ENCODE data around the gene NFE2L2. TPM values are rescaled to one million over a fixed set of nuclear protein-coding genes. Genes with fewer than 3 reads are reported as not detected.

NFE2L2 gene
- total and polyA plus RNA-seq, 2 donors (not counting 3 experiments of a cell fraction or from before 2014, with no cell fraction given): 57.1 to 66.2 TPM

GRCh38 chr2:177239932-177240630 is 24.4 kb downstream of the NFE2L2 start:
- Histone ChIP-seq H2AFZ (ENCODE audit: low read depth, low read length) (no peak overlapping the region), H3K36me3 (ENCODE audit: control insufficient read depth in 2 of 2, extremely low read depth in 1 of 2, insufficient read depth in 2 of 2, low read length in 2 of 2) (no peaks in the 10 kb centered on the region), H3K9me3 (replicated peaks; ENCODE audit: control insufficient read depth, insufficient read depth, low read length) (no peaks in the 10 kb centered on the region), H3K27me3 (ENCODE audit: control insufficient read depth in 2 of 2, insufficient read depth in 2 of 2, low read length in 2 of 2) (no peaks in the 10 kb centered on the region), H3K9ac (replicated peaks; ENCODE audit: extremely low read depth, insufficient read depth, low read length) (peak overlapping the region; percentile 4), H3K4me3 (replicated peaks in 1 of 3; ENCODE audit: insufficient read depth in 1 of 3, low read depth in 1 of 3, low read length in 3 of 3) (peak overlapping the region in 1 of 3 experiments; percentile 0), H3K4me1 (ENCODE audit: control insufficient read depth, extremely low read depth, insufficient read depth, low read length) (peaks cover 56% of the 10 kb centered on the region), H3K79me2 (ENCODE audit: control insufficient read depth, insufficient read depth, low read length) (peaks cover 94% of the 10 kb centered on the region), H3K4me2 (ENCODE audit: insufficient read depth, low read length) (peak overlapping the region; percentile 98), H4K20me1 (replicated peaks; ENCODE audit: control insufficient read depth, extremely low read depth, insufficient read depth, low read length) (peaks cover 3% of the 10 kb centered on the region), H3K9me1 (replicated peaks; ENCODE audit: control insufficient read depth, extremely low read depth, insufficient read depth, low read length) (no peaks in the 10 kb centered on the region), H3K27ac (ENCODE audit: insufficient read depth, low read depth, low read length) (peak overlapping the region; percentile 99)
- peak; percentile 75 for DNase-seq (ENCODE audit: low read depth, low spot score)
- BruUV-seq (replicated peaks): TSS peak; percentile 23
- CTCF ChIA-PET: interaction anchor here (0.9 to 7.0 kb wide), 7 partner anchors 9 to 75 kb away, joined by 3 to 41 read pairs (median 7); partner anchors contain the start of gene NFE2L2
- no peak for TF ChIP-seq EZH2 (IDR thresholded peaks at IDR 0.05; ENCODE audit: borderline replicate concordance, low read depth, low read length, severe bottlenecking)
- TF ChIP-seq JUN (IDR thresholded peaks at IDR 0.05; ENCODE audit: borderline replicate concordance, insufficient read depth, insufficient read length, low read depth): no peak
- peak; percentile 35 for TF ChIP-seq FOS (IDR thresholded peaks at IDR 0.05; ENCODE audit: borderline replicate concordance, insufficient read depth, low read length)
- TF ChIP-seq GATA2 (IDR thresholded peaks at IDR 0.05; ENCODE audit: insufficient read depth, insufficient read length, low read depth, low read length): peak; percentile 36
- intact Hi-C loops (cut with micrococcal nuclease) (loop anchor here (5.0 kb wide), 1 partner anchor 157 kb away; no protein-coding TSS in a partner anchor), dilution Hi-C loops (cut with MboI; ENCODE audit: extremely low pct_ligation_motif_present, low sequenced_read_pairs) (no loop called here)
- FAIRE-seq: peak; percentile 85
- POLR2A ChIA-PET: interaction anchor here (1.1 to 1.2 kb wide), 3 partner anchors 14 to 75 kb away, joined by 5 to 6 read pairs (median 5); no protein-coding TSS in a partner anchor

- Histone ChIP-seq H3K4me1 (ENCODE audit: control insufficient read depth, extremely low read depth, insufficient read depth, low read length) (peaks cover 50% of the 10 kb centered on the region), H3K79me2 (ENCODE audit: control insufficient read depth, insufficient read depth, low read length) (peaks cover 94% of the 10 kb centered on the region), H3K9me3 (replicated peaks; ENCODE audit: control insufficient read depth, insufficient read depth, low read length) (no peaks in the 10 kb centered on the region), H3K4me3 (replicated peaks in 1 of 3; ENCODE audit: insufficient read depth in 1 of 3, low read depth in 1 of 3, low read length in 3 of 3) (no peak overlapping the region), H3K4me2 (ENCODE audit: insufficient read depth, low read length) (no peak overlapping the region), H2AFZ (ENCODE audit: low read depth, low read length) (no peak overlapping the region), H3K36me3 (ENCODE audit: control insufficient read depth in 2 of 2, extremely low read depth in 1 of 2, insufficient read depth in 2 of 2, low read length in 2 of 2) (no peaks in the 10 kb centered on the region), H3K27me3 (ENCODE audit: control insufficient read depth in 2 of 2, insufficient read depth in 2 of 2, low read length in 2 of 2) (no peaks in the 10 kb centered on the region), H3K9me1 (replicated peaks; ENCODE audit: control insufficient read depth, extremely low read depth, insufficient read depth, low read length) (no peaks in the 10 kb centered on the region), H4K20me1 (replicated peaks; ENCODE audit: control insufficient read depth, extremely low read depth, insufficient read depth, low read length) (peaks cover 3% of the 10 kb centered on the region), H3K9ac (replicated peaks; ENCODE audit: extremely low read depth, insufficient read depth, low read length) (no peak overlapping the region), H3K27ac (ENCODE audit: insufficient read depth, low read depth, low read length) (no peak overlapping the region)
- TF ChIP-seq JUN (IDR thresholded peaks at IDR 0.05; ENCODE audit: borderline replicate concordance, insufficient read depth, insufficient read length, low read depth) (no peak), EZH2 (IDR thresholded peaks at IDR 0.05; ENCODE audit: borderline replicate concordance, low read depth, low read length, severe bottlenecking) (no peak), CTCF (IDR thresholded peaks at IDR 0.05; ENCODE audit: extremely low read depth in 1 of 2, insufficient read depth in 1 of 2, low read depth in 1 of 2, low read length in 2 of 2) (no peak), POLR2AphosphoS5 (IDR thresholded peaks at IDR 0.05; ENCODE audit: insufficient read depth, low read depth, low read length) (no peak), GATA2 (IDR thresholded peaks at IDR 0.05; ENCODE audit: insufficient read depth, insufficient read length, low read depth, low read length) (no peak), FOS (IDR thresholded peaks at IDR 0.05; ENCODE audit: borderline replicate concordance, insufficient read depth, low read length) (no peak), MYC (IDR thresholded peaks at IDR 0.05; ENCODE audit: low read depth, low read length) (no peak), POLR2A (IDR thresholded peaks at IDR 0.05; ENCODE audit: low read depth, low read length) (no peak), MAX (IDR thresholded peaks at IDR 0.05; ENCODE audit: insufficient read depth, insufficient read length) (no peak)
- no TSS peak for BruUV-seq (replicated peaks)
- CTCF ChIA-PET: interaction anchor here (0.8 to 7.0 kb wide), 5 partner anchors 14 to 74 kb away, joined by 3 to 41 read pairs (median 7); partner anchors contain the start of gene NFE2L2
- intact Hi-C loops (cut with micrococcal nuclease) (no loop called here), dilution Hi-C loops (cut with MboI; ENCODE audit: extremely low pct_ligation_motif_present, low sequenced_read_pairs) (no loop called here)
- FAIRE-seq: no peak
- POLR2A ChIA-PET: no interaction called here
- DNase-seq (ENCODE audit: low read depth, low spot score): no peak
Observed at GRCh38 chr2:177239053-177239452, 25.5 kb downstream of the NFE2L2 start.
